Hepatocyte (in vitro differentiated cells): ENCODE data around the gene SDK1.

ENCODE experiments used
- EZH2phosphoT487 ChIP-seq: fragments of 200-600 bp; sonication (generic); IDR thresholded peaks from one replicate; pipeline ENCODE4 v1.6.1; 2018; ENCODE audit warnings: antibody characterized with exemption, mild to moderate bottlenecking, low read depth, moderate library complexity; ENCODE audit not compliant: unreplicated experiment, severe bottlenecking
- TF ChIP-seq, protein P1 (sequence below): fragments of 200-600 bp; sonication (generic); IDR thresholded peaks from 2 replicates; pipeline ENCODE4 v1.5.1; 2016; ENCODE audit warnings: antibody characterized with exemption, mild to moderate bottlenecking; ENCODE audit not compliant: poor library complexity

GRCh38 chr7:4119848-4120247 lies 818.8 kb downstream of the SDK1 start:
- TF ChIP-seq, protein P1, sequence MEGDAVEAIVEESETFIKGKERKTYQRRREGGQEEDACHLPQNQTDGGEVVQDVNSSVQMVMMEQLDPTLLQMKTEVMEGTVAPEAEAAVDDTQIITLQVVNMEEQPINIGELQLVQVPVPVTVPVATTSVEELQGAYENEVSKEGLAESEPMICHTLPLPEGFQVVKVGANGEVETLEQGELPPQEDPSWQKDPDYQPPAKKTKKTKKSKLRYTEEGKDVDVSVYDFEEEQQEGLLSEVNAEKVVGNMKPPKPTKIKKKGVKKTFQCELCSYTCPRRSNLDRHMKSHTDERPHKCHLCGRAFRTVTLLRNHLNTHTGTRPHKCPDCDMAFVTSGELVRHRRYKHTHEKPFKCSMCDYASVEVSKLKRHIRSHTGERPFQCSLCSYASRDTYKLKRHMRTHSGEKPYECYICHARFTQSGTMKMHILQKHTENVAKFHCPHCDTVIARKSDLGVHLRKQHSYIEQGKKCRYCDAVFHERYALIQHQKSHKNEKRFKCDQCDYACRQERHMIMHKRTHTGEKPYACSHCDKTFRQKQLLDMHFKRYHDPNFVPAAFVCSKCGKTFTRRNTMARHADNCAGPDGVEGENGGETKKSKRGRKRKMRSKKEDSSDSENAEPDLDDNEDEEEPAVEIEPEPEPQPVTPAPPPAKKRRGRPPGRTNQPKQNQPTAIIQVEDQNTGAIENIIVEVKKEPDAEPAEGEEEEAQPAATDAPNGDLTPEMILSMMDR: no peak
- TF ChIP-seq EZH2phosphoT487: no peak
